Activated CD4-positive, CD25-positive, alpha-beta regulatory T cell treated with anti-CD3 and anti-CD28 coated beads, Interleukin-2, amount 50 U/mL, for 16 hours (primary cell): ENCODE data around the gene SETBP1.
"Not testable (repeated sequence)": the region's sequence is repeated elsewhere in the genome, so short reads cannot be mapped to it uniquely, and the experiment has no call there.

Source experiments
- DNase-seq: peaks from one replicate; pipeline ENCODE4 v3.0.0-alpha.2; 2020; ENCODE audit warnings: low read depth, low spot score

Gene SETBP1

GRCh38 chr18:44704135-44704789, 23.6 kb downstream of the SETBP1 start:
- no peak for DNase-seq

- DNase-seq = no peak
Observed at GRCh38 chr18:44705075-44705675, 24.5 kb downstream of the SETBP1 start.

GRCh38 chr18:44708451-44709083, 27.9 kb downstream of the SETBP1 start:
- no peak for DNase-seq

- DNase-seq = no peak
Observed at GRCh38 chr18:44709307-44710126, 28.8 kb downstream of the SETBP1 start.

GRCh38 chr18:44710931-44711330, 30.2 kb downstream of the SETBP1 start:
- DNase-seq = no peak

GRCh38 chr18:44712025-44712424, 31.3 kb downstream of the SETBP1 start:
- no peak for DNase-seq

- no peak for DNase-seq
Observed at GRCh38 chr18:44713435-44713834, 32.7 kb downstream of the SETBP1 start.

- no peak for DNase-seq
Observed at GRCh38 chr18:44714376-44714775, 33.7 kb downstream of the SETBP1 start.

GRCh38 chr18:44715245-44715644, 34.6 kb downstream of the SETBP1 start:
- no peak for DNase-seq

GRCh38 chr18:44715842-44716241, 35.2 kb downstream of the SETBP1 start:
- DNase-seq = no peak

GRCh38 chr18:44716697-44717163, 36.0 kb downstream of the SETBP1 start:
- no peak for DNase-seq

GRCh38 chr18:44719519-44720060, 38.9 kb downstream of the SETBP1 start:
- DNase-seq = no peak

GRCh38 chr18:44721748-44722147, 41.1 kb downstream of the SETBP1 start:
- DNase-seq = not testable (repeated sequence)

- no peak for DNase-seq
Observed at GRCh38 chr18:44723411-44723810, 42.7 kb downstream of the SETBP1 start.

- DNase-seq = no peak
Observed at GRCh38 chr18:44724105-44724778, 43.6 kb downstream of the SETBP1 start.

GRCh38 chr18:44725300-44726058, 44.8 kb downstream of the SETBP1 start:
- DNase-seq = peak; percentile 40

GRCh38 chr18:44726059-44726421, 45.4 kb downstream of the SETBP1 start:
- DNase-seq = no peak

- DNase-seq = no peak
Observed at GRCh38 chr18:44727291-44727690, 46.6 kb downstream of the SETBP1 start.

GRCh38 chr18:44729631-44730101, 49.0 kb downstream of the SETBP1 start:
- DNase-seq = no peak

GRCh38 chr18:44730803-44731529, 50.3 kb downstream of the SETBP1 start:
- no peak for DNase-seq
